ENCODE measurements around the gene TFR2. TPM values are rescaled to one million over a fixed set of nuclear protein-coding genes. Genes with fewer than 3 reads are reported as not detected.

Gene TFR2
- total RNA-seq, 1 experiment from 2014 or later = 9.1 TPM

DNA sequence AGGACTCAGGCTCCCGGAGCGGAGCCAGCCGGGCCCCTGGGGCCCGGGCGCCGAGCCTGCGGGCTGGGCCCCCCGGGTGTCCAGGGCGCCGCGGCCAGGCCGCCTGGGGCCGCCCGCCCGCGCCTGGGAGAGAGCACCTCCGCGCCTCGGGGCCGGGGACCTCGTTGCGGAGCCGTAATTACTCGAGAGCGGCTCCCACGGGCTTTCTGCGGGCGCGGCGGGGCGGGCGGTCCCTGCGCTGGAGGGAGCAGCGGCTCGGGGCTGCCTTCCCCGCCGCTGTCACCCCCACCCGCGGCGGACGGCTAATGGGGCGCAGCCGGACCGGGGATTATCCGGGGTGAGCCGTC is 33.7 kb upstream of the TFR2 start:
- TF ChIP-seq, protein P1, sequence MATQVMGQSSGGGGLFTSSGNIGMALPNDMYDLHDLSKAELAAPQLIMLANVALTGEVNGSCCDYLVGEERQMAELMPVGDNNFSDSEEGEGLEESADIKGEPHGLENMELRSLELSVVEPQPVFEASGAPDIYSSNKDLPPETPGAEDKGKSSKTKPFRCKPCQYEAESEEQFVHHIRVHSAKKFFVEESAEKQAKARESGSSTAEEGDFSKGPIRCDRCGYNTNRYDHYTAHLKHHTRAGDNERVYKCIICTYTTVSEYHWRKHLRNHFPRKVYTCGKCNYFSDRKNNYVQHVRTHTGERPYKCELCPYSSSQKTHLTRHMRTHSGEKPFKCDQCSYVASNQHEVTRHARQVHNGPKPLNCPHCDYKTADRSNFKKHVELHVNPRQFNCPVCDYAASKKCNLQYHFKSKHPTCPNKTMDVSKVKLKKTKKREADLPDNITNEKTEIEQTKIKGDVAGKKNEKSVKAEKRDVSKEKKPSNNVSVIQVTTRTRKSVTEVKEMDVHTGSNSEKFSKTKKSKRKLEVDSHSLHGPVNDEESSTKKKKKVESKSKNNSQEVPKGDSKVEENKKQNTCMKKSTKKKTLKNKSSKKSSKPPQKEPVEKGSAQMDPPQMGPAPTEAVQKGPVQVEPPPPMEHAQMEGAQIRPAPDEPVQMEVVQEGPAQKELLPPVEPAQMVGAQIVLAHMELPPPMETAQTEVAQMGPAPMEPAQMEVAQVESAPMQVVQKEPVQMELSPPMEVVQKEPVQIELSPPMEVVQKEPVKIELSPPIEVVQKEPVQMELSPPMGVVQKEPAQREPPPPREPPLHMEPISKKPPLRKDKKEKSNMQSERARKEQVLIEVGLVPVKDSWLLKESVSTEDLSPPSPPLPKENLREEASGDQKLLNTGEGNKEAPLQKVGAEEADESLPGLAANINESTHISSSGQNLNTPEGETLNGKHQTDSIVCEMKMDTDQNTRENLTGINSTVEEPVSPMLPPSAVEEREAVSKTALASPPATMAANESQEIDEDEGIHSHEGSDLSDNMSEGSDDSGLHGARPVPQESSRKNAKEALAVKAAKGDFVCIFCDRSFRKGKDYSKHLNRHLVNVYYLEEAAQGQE (IDR thresholded peaks at IDR 0.05; ENCODE audit: insufficient read depth in 1 of 2, low read depth in 2 of 2, low read length in 1 of 2) = no peak
- TF ChIP-seq SIN3A (IDR thresholded peaks at IDR 0.05; ENCODE audit: borderline replicate concordance, insufficient read depth, low read depth, low read length) (no peak), POLR2AphosphoS5 (IDR thresholded peaks at IDR 0.05; ENCODE audit: low read depth, low read length) (no peak), TCF7L2 (IDR thresholded peaks at IDR 0.05; ENCODE audit: low read depth, low read length) (no peak)
- TF ChIP-seq, protein P2, sequence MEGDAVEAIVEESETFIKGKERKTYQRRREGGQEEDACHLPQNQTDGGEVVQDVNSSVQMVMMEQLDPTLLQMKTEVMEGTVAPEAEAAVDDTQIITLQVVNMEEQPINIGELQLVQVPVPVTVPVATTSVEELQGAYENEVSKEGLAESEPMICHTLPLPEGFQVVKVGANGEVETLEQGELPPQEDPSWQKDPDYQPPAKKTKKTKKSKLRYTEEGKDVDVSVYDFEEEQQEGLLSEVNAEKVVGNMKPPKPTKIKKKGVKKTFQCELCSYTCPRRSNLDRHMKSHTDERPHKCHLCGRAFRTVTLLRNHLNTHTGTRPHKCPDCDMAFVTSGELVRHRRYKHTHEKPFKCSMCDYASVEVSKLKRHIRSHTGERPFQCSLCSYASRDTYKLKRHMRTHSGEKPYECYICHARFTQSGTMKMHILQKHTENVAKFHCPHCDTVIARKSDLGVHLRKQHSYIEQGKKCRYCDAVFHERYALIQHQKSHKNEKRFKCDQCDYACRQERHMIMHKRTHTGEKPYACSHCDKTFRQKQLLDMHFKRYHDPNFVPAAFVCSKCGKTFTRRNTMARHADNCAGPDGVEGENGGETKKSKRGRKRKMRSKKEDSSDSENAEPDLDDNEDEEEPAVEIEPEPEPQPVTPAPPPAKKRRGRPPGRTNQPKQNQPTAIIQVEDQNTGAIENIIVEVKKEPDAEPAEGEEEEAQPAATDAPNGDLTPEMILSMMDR (IDR thresholded peaks at IDR 0.05) = no peak
- Histone ChIP-seq H3K27ac (ENCODE audit: low read length) (peak overlapping the region; percentile 85; the same call in 1 of the 2 replicates), H3K4me1 (ENCODE audit: control insufficient read depth, insufficient read depth, low read length) (peaks cover 33% of the 10 kb centered on the region), H3K27me3 (ENCODE audit: control insufficient read depth, insufficient read depth, low read length) (no peaks in the 10 kb centered on the region), H3K36me3 (ENCODE audit: control insufficient read depth, insufficient read depth, low read length) (peaks cover 3% of the 10 kb centered on the region), H3K9me3 (ENCODE audit: control insufficient read depth, insufficient read depth, low read depth, low read length) (no peaks in the 10 kb centered on the region), H3K4me3 (ENCODE audit: low read depth in 2 of 2, low read length in 2 of 2) (peak overlapping the region; percentile 66 to 93)
- DNase-seq (ENCODE audit: low read depth, low spot score) (no peak), ATAC-seq (no peak)
- POLR2A ChIA-PET = interaction anchor here (0.5 kb wide), 1 partner anchor 70 kb away, joined by 3 read pairs; no protein-coding TSS in a partner anchor
- intact Hi-C loops (cut with micrococcal nuclease; ENCODE audit: unreplicated experiment) (no loop called here), in situ Hi-C loops (cut with HindIII; ENCODE audit: low pct_unique_long_range_greater_than_20kb, low sequenced_read_pairs) (no loop called here)
- BruUV-seq (replicated peaks) = TSS peak; percentile 67
- CTCF ChIA-PET = interaction anchor here (1.2 kb wide), 1 partner anchor 15 kb away, joined by 3 read pairs; no protein-coding TSS in a partner anchor

DNA sequence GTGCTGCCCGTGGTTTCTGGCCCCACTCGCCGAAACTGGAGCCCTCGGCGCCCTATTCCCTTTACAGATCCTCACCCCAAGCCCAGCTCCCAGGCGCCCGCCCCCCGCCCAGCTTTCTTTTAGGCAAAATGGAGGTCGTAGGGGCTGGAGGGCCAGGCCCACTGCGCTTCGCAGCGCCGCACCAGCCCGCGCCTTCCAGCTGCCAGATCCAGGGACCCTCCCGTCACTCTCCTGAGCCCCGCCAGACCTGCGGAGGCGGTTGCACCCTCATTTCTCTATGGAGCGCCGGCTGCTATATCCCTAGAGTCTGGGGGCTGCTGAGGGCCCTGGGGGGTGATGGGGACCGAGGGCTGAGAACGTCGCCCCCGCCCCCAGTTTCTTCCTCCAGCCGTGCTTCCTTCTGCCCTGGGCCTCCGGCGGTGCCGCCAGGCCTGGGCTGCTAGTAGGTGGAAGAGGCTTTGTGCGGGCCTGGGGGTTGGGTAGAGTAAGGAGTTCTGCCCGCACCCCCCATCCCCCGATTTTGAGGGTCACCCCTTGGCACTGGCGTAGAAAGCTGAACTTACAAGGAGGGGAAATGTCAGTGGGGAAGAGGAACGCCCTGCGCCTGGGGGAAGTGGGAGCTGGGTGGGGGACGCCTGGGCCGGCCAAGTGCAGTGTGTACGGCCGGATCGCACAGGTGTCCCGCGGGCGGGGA is 33.2 kb upstream of the TFR2 start:
- POLR2A ChIA-PET = interaction anchor here (0.5 kb wide), 1 partner anchor 70 kb away, joined by 3 read pairs; no protein-coding TSS in a partner anchor
- intact Hi-C loops (cut with micrococcal nuclease; ENCODE audit: unreplicated experiment) = no loop called here

More for the DNA sequence above, 33.2 kb upstream of the TFR2 start:
- BruUV-seq (replicated peaks) = no TSS peak
- peak overlapping the region; percentile 66 to 93 for H3K4me3 ChIP-seq (ENCODE audit: low read depth in 2 of 2, low read length in 2 of 2)
- in situ Hi-C loops (cut with HindIII; ENCODE audit: low pct_unique_long_range_greater_than_20kb, low sequenced_read_pairs) = no loop called here
- DNase-seq (ENCODE audit: low read depth, low spot score) (no peak), ATAC-seq (no peak)
- H3K4me1 ChIP-seq (ENCODE audit: control insufficient read depth, insufficient read depth, low read length) = peaks cover 28% of the 10 kb centered on the region
- H3K36me3 ChIP-seq (ENCODE audit: control insufficient read depth, insufficient read depth, low read length) = peaks cover 3% of the 10 kb centered on the region
- H3K27ac ChIP-seq (ENCODE audit: low read length) = peak overlapping the region; percentile 85
- H3K9me3 ChIP-seq (ENCODE audit: control insufficient read depth, insufficient read depth, low read depth, low read length) = no peaks in the 10 kb centered on the region
- CTCF ChIA-PET = no interaction called here
- H3K27me3 ChIP-seq (ENCODE audit: control insufficient read depth, insufficient read depth, low read length) = no peaks in the 10 kb centered on the region
- TF ChIP-seq, protein P2 (IDR thresholded peaks at IDR 0.05) = no peak
- no peak for TF ChIP-seq TCF7L2 (IDR thresholded peaks at IDR 0.05; ENCODE audit: low read depth, low read length)
- TF ChIP-seq POLR2AphosphoS5 (IDR thresholded peaks at IDR 0.05; ENCODE audit: low read depth, low read length) = no peak
- TF ChIP-seq, protein P1 (IDR thresholded peaks at IDR 0.05; ENCODE audit: insufficient read depth in 1 of 2, low read depth in 2 of 2, low read length in 1 of 2) = no peak
- no peak for TF ChIP-seq SIN3A (IDR thresholded peaks at IDR 0.05; ENCODE audit: borderline replicate concordance, insufficient read depth, low read depth, low read length)
